IgD-negative memory B cell (primary cell): ENCODE measurements around the gene TTLL13. TPM values are rescaled to one million over a fixed set of nuclear protein-coding genes. Genes with fewer than 3 reads are reported as not detected.
"Not testable (repeated sequence)": the region's sequence is repeated elsewhere in the genome, so short reads cannot be mapped to it uniquely, and the experiment has no call there.

ENCODE experiments used
- H3K27ac Mint-ChIP-seq, 3 donors: one replicate each; pipeline ENCODE4 v1.8.0; 2020 to 2022; ENCODE audit warnings: mild to moderate bottlenecking in 3 of 3, mixed read lengths in 3 of 3, moderate library complexity in 1 of 3
- H3K27me3 Mint-ChIP-seq: one replicate; pipeline ENCODE4 v1.8.0; 2021; ENCODE audit warnings: mixed read lengths
- H3K36me3 Mint-ChIP-seq: one replicate; pipeline ENCODE4 v1.8.0; 2020; ENCODE audit warnings: mild to moderate bottlenecking, mixed read lengths
- H3K4me1 Mint-ChIP-seq, 3 donors: one replicate each; pipeline ENCODE4 v1.8.0; 2020 to 2022; ENCODE audit warnings: mixed read lengths in 3 of 3, mild to moderate bottlenecking in 1 of 3
- H3K4me3 Mint-ChIP-seq, 4 donors: one replicate each; pipeline ENCODE4 v1.8.0; 2020 to 2022; ENCODE audit warnings: mild to moderate bottlenecking in 4 of 4, mixed read lengths in 4 of 4, moderate library complexity in 3 of 4
- H3K9me3 Mint-ChIP-seq, 3 donors: one replicate each; pipeline ENCODE4 v1.8.0; 2020 to 2021; ENCODE audit warnings: mixed read lengths in 3 of 3, mild to moderate bottlenecking in 1 of 3
- polyA plus RNA-seq: library from polyadenylated mRNA; unstranded; fragments of 300-500 nt; fragmentation: Illumina TruSeq; gene quantifications from one replicate; pipeline ENCODE4 v1.2.3, GENCODE V29; 2021

Gene TTLL13
- polyA plus RNA-seq, 1 donor from 2014 or later = 0.08 TPM

- Mint-ChIP-seq H3K9me3 (peaks cover 0 to 1% (median 0%) of the 10 kb centered on the region in 3 donors), H3K27ac (peak overlapping the region in 2 of 3 donors; percentile 13 to 80), H3K36me3 (peaks cover 3% of the 10 kb centered on the region), H3K27me3 (no peaks in the 10 kb centered on the region), H3K4me1 (peaks cover 26 to 32% (median 31%) of the 10 kb centered on the region in 3 donors), H3K4me3 (peak overlapping the region in 1 of 4 donors; percentile 80)
Observed at GRCh38 chr15:90270502-90271150, 21.3 kb downstream of the TTLL13 start.

GRCh38 chr15:90271459-90272166, 22.3 kb downstream of the TTLL13 start:
- H3K36me3 Mint-ChIP-seq = peaks cover 3% of the 10 kb centered on the region
- peaks cover 0 to 1% (median 0%) of the 10 kb centered on the region in 3 donors for H3K9me3 Mint-ChIP-seq
- peaks cover 24 to 32% (median 30%) of the 10 kb centered on the region in 3 donors for H3K4me1 Mint-ChIP-seq
- peak overlapping the region in 1 of 4 donors; percentile 58 for H3K4me3 Mint-ChIP-seq
- H3K27me3 Mint-ChIP-seq = no peaks in the 10 kb centered on the region
- H3K27ac Mint-ChIP-seq = peak overlapping the region in 2 of 3 donors; percentile 80 to 91

- peak overlapping the region in 1 of 3 donors; percentile 68 for H3K27ac Mint-ChIP-seq
- H3K4me1 Mint-ChIP-seq, H3K36me3 Mint-ChIP-seq, H3K9me3 Mint-ChIP-seq, H3K4me3 Mint-ChIP-seq, H3K27me3 Mint-ChIP-seq: not testable (repeated sequence)
Observed at GRCh38 chr15:90278467-90278866, 29.1 kb downstream of the TTLL13 start.

- not testable (repeated sequence) for H3K36me3 Mint-ChIP-seq, H3K27me3 Mint-ChIP-seq
Observed at GRCh38 chr15:90280743-90281142, 31.4 kb downstream of the TTLL13 start.

GRCh38 chr15:90281637-90282036, 32.3 kb downstream of the TTLL13 start:
- H3K4me3 Mint-ChIP-seq, H3K27ac Mint-ChIP-seq, H3K36me3 Mint-ChIP-seq, H3K27me3 Mint-ChIP-seq, H3K9me3 Mint-ChIP-seq, H3K4me1 Mint-ChIP-seq: not testable (repeated sequence)

More at GRCh38 chr15:90280743-90281142, 31.4 kb downstream of the TTLL13 start:
- H3K4me1 Mint-ChIP-seq, H3K27ac Mint-ChIP-seq, H3K9me3 Mint-ChIP-seq, H3K4me3 Mint-ChIP-seq: not testable (repeated sequence)

- H3K27ac Mint-ChIP-seq = peak overlapping the region in 1 of 3 donors; percentile 71
Observed at GRCh38 chr15:90286678-90287077, 37.3 kb downstream of the TTLL13 start.

GRCh38 chr15:90287101-90287500, 37.7 kb downstream of the TTLL13 start:
- Mint-ChIP-seq H3K27ac (peak overlapping the region in 1 of 3 donors; percentile 71), H3K9me3 (no peaks in the 10 kb centered on the region), H3K27me3 (no peaks in the 10 kb centered on the region), H3K36me3 (peaks cover 3% of the 10 kb centered on the region), H3K4me1 (peaks cover 0 to 7% (median 5%) of the 10 kb centered on the region in 3 donors), H3K4me3 (no peak overlapping the region)

More at GRCh38 chr15:90286678-90287077, 37.3 kb downstream of the TTLL13 start:
- Mint-ChIP-seq H3K9me3 (no peaks in the 10 kb centered on the region), H3K4me1 (peaks cover 0 to 5% (median 4%) of the 10 kb centered on the region in 3 donors), H3K4me3 (no peak overlapping the region), H3K36me3 (peaks cover 3% of the 10 kb centered on the region), H3K27me3 (no peaks in the 10 kb centered on the region)

GRCh38 chr15:90287946-90288345, 38.6 kb downstream of the TTLL13 start:
- Mint-ChIP-seq H3K4me1 (peaks cover 0 to 7% (median 5%) of the 10 kb centered on the region in 3 donors), H3K9me3 (no peaks in the 10 kb centered on the region), H3K27me3 (no peaks in the 10 kb centered on the region), H3K36me3 (peaks cover 3% of the 10 kb centered on the region), H3K27ac (no peak overlapping the region), H3K4me3 (no peak overlapping the region)

GRCh38 chr15:90291679-90292356, 42.5 kb downstream of the TTLL13 start:
- H3K9me3 Mint-ChIP-seq = no peaks in the 10 kb centered on the region

GRCh38 chr15:90293040-90293810, 43.9 kb downstream of the TTLL13 start:
- H3K27me3 Mint-ChIP-seq, H3K27ac Mint-ChIP-seq, H3K36me3 Mint-ChIP-seq, H3K9me3 Mint-ChIP-seq: not testable (repeated sequence)
- Mint-ChIP-seq H3K4me1 (peaks cover 6 to 18% (median 9%) of the 10 kb centered on the region in 3 donors), H3K4me3 (peak overlapping the region in 1 of 4 donors; percentile 15)

More at GRCh38 chr15:90291679-90292356, 42.5 kb downstream of the TTLL13 start:
- no peaks in the 10 kb centered on the region for H3K36me3 Mint-ChIP-seq
- H3K27me3 Mint-ChIP-seq = no peaks in the 10 kb centered on the region
- no peak overlapping the region for H3K27ac Mint-ChIP-seq
- H3K4me3 Mint-ChIP-seq = no peak overlapping the region
- peaks cover 3 to 18% (median 5%) of the 10 kb centered on the region in 3 donors for H3K4me1 Mint-ChIP-seq

- H3K36me3 Mint-ChIP-seq = no peaks in the 10 kb centered on the region
- H3K4me1 Mint-ChIP-seq = peaks cover 6 to 18% (median 9%) of the 10 kb centered on the region in 3 donors
- no peaks in the 10 kb centered on the region for H3K27me3 Mint-ChIP-seq
- H3K9me3 Mint-ChIP-seq = no peaks in the 10 kb centered on the region
- peak overlapping the region in 2 of 4 donors; percentile 33 to 85 for H3K4me3 Mint-ChIP-seq
- H3K27ac Mint-ChIP-seq = peak overlapping the region in 1 of 3 donors; percentile 35
Observed at GRCh38 chr15:90294159-90294558, 44.8 kb downstream of the TTLL13 start.

- peak overlapping the region in 1 of 4 donors; percentile 85 for H3K4me3 Mint-ChIP-seq
- H3K36me3 Mint-ChIP-seq = no peaks in the 10 kb centered on the region
- H3K9me3 Mint-ChIP-seq = no peaks in the 10 kb centered on the region
- no peaks in the 10 kb centered on the region for H3K27me3 Mint-ChIP-seq
- H3K27ac Mint-ChIP-seq = no peak overlapping the region
- peaks cover 6 to 18% (median 9%) of the 10 kb centered on the region in 3 donors for H3K4me1 Mint-ChIP-seq
Observed at GRCh38 chr15:90294601-90295269, 45.4 kb downstream of the TTLL13 start.

GRCh38 chr15:90295270-90295648, 45.9 kb downstream of the TTLL13 start:
- no peak overlapping the region for H3K27ac Mint-ChIP-seq
- H3K4me1 Mint-ChIP-seq = peaks cover 6 to 13% (median 9%) of the 10 kb centered on the region in 3 donors
- no peak overlapping the region for H3K4me3 Mint-ChIP-seq
- no peaks in the 10 kb centered on the region for H3K9me3 Mint-ChIP-seq
- H3K27me3 Mint-ChIP-seq = no peaks in the 10 kb centered on the region
- no peaks in the 10 kb centered on the region for H3K36me3 Mint-ChIP-seq

- not testable (repeated sequence) for H3K27ac Mint-ChIP-seq, H3K27me3 Mint-ChIP-seq, H3K9me3 Mint-ChIP-seq, H3K4me3 Mint-ChIP-seq, H3K36me3 Mint-ChIP-seq
- peaks cover 8 to 19% (median 12%) of the 10 kb centered on the region in 3 donors for H3K4me1 Mint-ChIP-seq
Observed at GRCh38 chr15:90296316-90296884, 47.0 kb downstream of the TTLL13 start.
